PC-3 (cell line): ENCODE data around the gene MVK. TPM values are rescaled to one million over a fixed set of nuclear protein-coding genes. Genes with fewer than 3 reads are reported as not detected.

ENCODE experiments used
- ATAC-seq: fragments of 200-7000 bp; cut with Tn5 transposase; 2 replicates; pipeline ENCODE4 v1.9.1; 2020; ENCODE audit warnings: mild to moderate bottlenecking, moderate library complexity
- BruUV-seq: library from RNA; stranded (reverse); fragments of 400-500 nt; replicated peaks from 2 replicates; lab custom pipeline; 2021; lab: Mats Ljungman, UMichigan
- CTCF ChIA-PET: fragments of 300-600 bp; sonication (Branson Sonifier 250); formaldehyde crosslinking; loops from one replicate; lab custom pipeline; 2022; ENCODE audit warnings: antibody characterized with exemption; lab: Charles Lee
- POLR2A ChIA-PET: fragments of 300-600 bp; sonication (Branson Sonifier 250); formaldehyde crosslinking; loops from one replicate; lab custom pipeline; 2022; ENCODE audit warnings: antibody characterized with exemption; ENCODE audit not compliant: unreplicated experiment; lab: Charles Lee
- DNase-seq: peaks from one replicate; pipeline ENCODE4 v3.0.0-alpha.2; 2015
- H2AFZ ChIP-seq: fragments of 300-600 bp; sonication (generic); 2 replicates; pipeline ENCODE4 v1.6.0; 2016; ENCODE audit warnings: antibody characterized with exemption, low read length
- H3F3A ChIP-seq: fragments of 300-600 bp; sonication (generic); one replicate; pipeline ENCODE4 v1.6.0; 2017; ENCODE audit warnings: antibody characterized with exemption, low read length, control low read depth, mild to moderate bottlenecking; ENCODE audit not compliant: unreplicated experiment
- H3K27ac ChIP-seq: fragments of 300-600 bp; sonication (generic); 2 replicates; pipeline ENCODE4 v1.5.1; 2016; ENCODE audit warnings: mild to moderate bottlenecking, low read length
- H3K27me3 ChIP-seq: fragments of 300-600 bp; sonication (generic); 2 replicates; pipeline ENCODE4 v1.6.1; 2016; ENCODE audit warnings: low read length, mixed read lengths
- H3K36me3 ChIP-seq: fragments of 300-600 bp; sonication (generic); 2 replicates; pipeline ENCODE4 v1.6.1; 2016; ENCODE audit warnings: low read depth, mixed run types, low read length, mixed read lengths
- H3K4me1 ChIP-seq: fragments of 300-600 bp; sonication (generic); 2 replicates; pipeline ENCODE4 v1.5.1; 2016; ENCODE audit warnings: low read length; ENCODE audit not compliant: insufficient read depth
- H3K4me2 ChIP-seq: fragments of 300-600 bp; sonication (generic); 2 replicates; pipeline ENCODE4 v1.6.0; 2016; ENCODE audit warnings: low read length
- H3K4me3 ChIP-seq: fragments of 300-600 bp; sonication (generic); 2 replicates; pipeline ENCODE4 v1.5.1; 2016; ENCODE audit warnings: mild to moderate bottlenecking, low read length, mixed read lengths
- H3K79me2 ChIP-seq: fragments of 300-600 bp; sonication (generic); 2 replicates; pipeline ENCODE4 v1.6.1; 2017; ENCODE audit warnings: low read length, mixed read lengths
- H3K9ac ChIP-seq: fragments of 300-600 bp; sonication (generic); 2 replicates; pipeline ENCODE4 v1.6.0; 2016; ENCODE audit warnings: mild to moderate bottlenecking, low read length
- H3K9me2 ChIP-seq: fragments of 300-600 bp; sonication (generic); replicated peaks from 2 replicates; pipeline ENCODE4 v1.6.1; 2016; ENCODE audit warnings: mixed run types, low read length, mixed read lengths
- H3K9me3 ChIP-seq: fragments of 300-600 bp; sonication (generic); 2 replicates; pipeline ENCODE4 v1.6.1; 2016; ENCODE audit warnings: low read length, mixed read lengths
- H4K20me1 ChIP-seq: fragments of 300-600 bp; sonication (generic); 2 replicates; pipeline ENCODE4 v1.6.1; 2016; ENCODE audit warnings: low read length, mixed read lengths
- CTCF ChIP-seq: fragments of 300-600 bp; sonication (generic); conservative IDR thresholded peaks from 2 replicates; pipeline ENCODE4 v1.5.1; 2017; ENCODE audit warnings: antibody characterized with exemption, low read depth, mild to moderate bottlenecking, low read length
- EZH2 ChIP-seq: fragments of 300-600 bp; sonication (generic); IDR thresholded peaks from one replicate; pipeline ENCODE4 v1.6.1; 2017; ENCODE audit warnings: antibody characterized with exemption, mild to moderate bottlenecking, low read length; ENCODE audit not compliant: unreplicated experiment
- EZH2phosphoT487 ChIP-seq: fragments of 300-600 bp; sonication (generic); IDR thresholded peaks from 2 replicates; pipeline ENCODE4 v1.6.1; 2018; ENCODE audit warnings: mild to moderate bottlenecking, antibody characterized with exemption, low read length, borderline replicate concordance
- intact Hi-C: fragments of 100-400 bp; cut with micrococcal nuclease; formaldehyde crosslinking; loops from 2 replicates; pipeline ENCODE4 v1.9.0; 2023
- total RNA-seq: library from RNA; depleted of rRNA; stranded (reverse); fragments of >200 nt; gene quantifications from 2 replicates; pipeline ENCODE4 v1.2.3, GENCODE V29; 2014

Gene MVK
- total RNA-seq, 1 experiment from 2014 or later: 47.8 TPM

GRCh38 chr12:109642506-109643132 is 69.0 kb downstream of the MVK start:
- Histone ChIP-seq H2AFZ (no peak overlapping the region), H3K4me2 (no peak overlapping the region), H3K27ac (no peak overlapping the region), H3K36me3 (no peaks in the 10 kb centered on the region), H3K27me3 (peaks cover 31% of the 10 kb centered on the region), H3K4me1 (no peaks in the 10 kb centered on the region), H4K20me1 (no peaks in the 10 kb centered on the region), H3F3A (no peaks in the 10 kb centered on the region), H3K79me2 (no peaks in the 10 kb centered on the region), H3K9me3 (no peaks in the 10 kb centered on the region), H3K4me3 (no peak overlapping the region), H3K9me2 (no peaks in the 10 kb centered on the region), H3K9ac (no peak overlapping the region)
- ChIA-PET CTCF (interaction anchor here (0.6 kb wide), 1 partner anchor 16 kb away, joined by 4 read pairs; no protein-coding TSS in a partner anchor), POLR2A (interaction anchor here (0.6 kb wide), 1 partner anchor 773 kb away, joined by 6 read pairs; no protein-coding TSS in a partner anchor)
- DNase-seq (no peak), ATAC-seq (no peak)
- TF ChIP-seq EZH2phosphoT487: no peak
- TF ChIP-seq CTCF: no peak
- TF ChIP-seq EZH2: no peak
- intact Hi-C loops: no loop called here
- BruUV-seq: no TSS peak

GRCh38 chr12:109645194-109645593 is 71.6 kb downstream of the MVK start:
- intact Hi-C loops: no loop called here
- POLR2A ChIA-PET: no interaction called here
- no peak for ATAC-seq
- Histone ChIP-seq H3K79me2 (no peaks in the 10 kb centered on the region), H3K36me3 (no peaks in the 10 kb centered on the region), H3K9ac (no peak overlapping the region), H3F3A (no peaks in the 10 kb centered on the region), H4K20me1 (no peaks in the 10 kb centered on the region), H3K9me3 (no peaks in the 10 kb centered on the region), H2AFZ (no peak overlapping the region), H3K27ac (no peak overlapping the region), H3K9me2 (no peaks in the 10 kb centered on the region), H3K4me2 (no peak overlapping the region), H3K4me3 (no peak overlapping the region), H3K4me1 (no peaks in the 10 kb centered on the region), H3K27me3 (peaks cover 31% of the 10 kb centered on the region)
- CTCF ChIA-PET: no interaction called here
- BruUV-seq: no TSS peak
- no peak for DNase-seq
- TF ChIP-seq EZH2: no peak
- TF ChIP-seq CTCF: no peak
- no peak for TF ChIP-seq EZH2phosphoT487

- no peak overlapping the region for H3K4me3 ChIP-seq
- intact Hi-C loops: no loop called here
- H4K20me1 ChIP-seq: no peaks in the 10 kb centered on the region
- no peaks in the 10 kb centered on the region for H3K79me2 ChIP-seq
- H3K4me2 ChIP-seq: no peak overlapping the region
- CTCF ChIA-PET: no interaction called here
- no peak overlapping the region for H3K27ac ChIP-seq
- no peak for TF ChIP-seq EZH2phosphoT487
- no peak for TF ChIP-seq EZH2
- TF ChIP-seq CTCF: no peak
- H3F3A ChIP-seq: no peaks in the 10 kb centered on the region
- no TSS peak for BruUV-seq
- no peaks in the 10 kb centered on the region for H3K36me3 ChIP-seq
- no peak overlapping the region for H2AFZ ChIP-seq
- no peaks in the 10 kb centered on the region for H3K9me2 ChIP-seq
- H3K27me3 ChIP-seq: peaks cover 31% of the 10 kb centered on the region
- no peaks in the 10 kb centered on the region for H3K4me1 ChIP-seq
- ATAC-seq (no peak), DNase-seq (no peak)
- no peak overlapping the region for H3K9ac ChIP-seq
- POLR2A ChIA-PET: interaction anchor here (0.6 kb wide), 1 partner anchor 41 kb away, joined by 7 read pairs; no protein-coding TSS in a partner anchor
- H3K9me3 ChIP-seq: no peaks in the 10 kb centered on the region
Observed at GRCh38 chr12:109645708-109646107, 72.1 kb downstream of the MVK start.
